Fibroblast of lung (primary cell): Measurements from ENCODE around the gene DPEP3. TPM values are rescaled to one million over a fixed set of nuclear protein-coding genes. Genes with fewer than 3 reads are reported as not detected.

Source experiments
- DNase-seq, 2 donors: peaks; one replicate each; pipeline versions ENCODE4 v3.0.0 to v3.0.0-alpha.2; 2010; ENCODE audit warnings: low read depth in 2 of 2
- H2AFZ ChIP-seq: 2 replicates; pipeline ENCODE4 v1.5.1; 2012; ENCODE audit warnings: low read length, control low read depth, inconsistent platforms
- H3K27ac ChIP-seq: 2 replicates; pipeline ENCODE4 v1.5.1; 2011; ENCODE audit warnings: low read length, control low read depth; ENCODE audit not compliant: insufficient read depth
- H3K27me3 ChIP-seq: 2 replicates; pipeline ENCODE4 v1.5.1; 2011; ENCODE audit warnings: mild to moderate bottlenecking, low read length; ENCODE audit not compliant: control insufficient read depth, insufficient read depth
- H3K36me3 ChIP-seq: 2 replicates; pipeline ENCODE4 v1.5.1; 2011; ENCODE audit warnings: low read length; ENCODE audit not compliant: control insufficient read depth, insufficient read depth
- H3K4me1 ChIP-seq: 2 replicates; pipeline ENCODE4 v1.5.1; 2011; ENCODE audit warnings: low read length; ENCODE audit not compliant: control insufficient read depth, insufficient read depth; ENCODE audit errors: extremely low read depth
- H3K4me2 ChIP-seq: 2 replicates; pipeline ENCODE4 v1.5.1; 2011; ENCODE audit warnings: low read length, control low read depth; ENCODE audit not compliant: insufficient read depth; ENCODE audit errors: extremely low read depth
- H3K4me3 ChIP-seq, 4 experiments: fragments of 200-600 bp in 1 of 4; sonication (generic) in 1 of 4; replicated peaks in 1 of 4; 2 replicates each; pipeline ENCODE4 v1.5.1; 2011 to 2016; ENCODE audit warnings: low read length in 4 of 4, low read depth in 3 of 4, mild to moderate bottlenecking in 3 of 4, control low read depth in 2 of 4, inconsistent platforms in 1 of 4, mixed read lengths in 1 of 4; ENCODE audit not compliant: insufficient read depth in 1 of 4; ENCODE audit errors: control extremely low read depth in 1 of 4
- H3K79me2 ChIP-seq: 2 replicates; pipeline ENCODE4 v1.5.1; 2012; ENCODE audit warnings: mild to moderate bottlenecking, low read length, inconsistent platforms; ENCODE audit not compliant: control insufficient read depth, insufficient read depth
- H3K9ac ChIP-seq: 2 replicates; pipeline ENCODE4 v1.5.1; 2011; ENCODE audit warnings: mild to moderate bottlenecking, low read length, control low read depth; ENCODE audit not compliant: insufficient read depth
- H3K9me3 ChIP-seq: 2 replicates; pipeline ENCODE4 v1.5.1; 2012; ENCODE audit warnings: low read depth, low read length; ENCODE audit not compliant: control insufficient read depth, insufficient read depth
- H4K20me1 ChIP-seq: 2 replicates; pipeline ENCODE4 v1.5.1; 2011; ENCODE audit warnings: low read length; ENCODE audit not compliant: control insufficient read depth, insufficient read depth; ENCODE audit errors: extremely low read depth
- CTCF ChIP-seq, 2 donors: IDR thresholded peaks in 1 of 2; conservative IDR thresholded peaks in 1 of 2; 1 replicate in 1 of 2; 2 replicates in 1 of 2; pipeline ENCODE4 v1.5.1; 2011 to 2012; ENCODE audit warnings: low read length in 2 of 2, control low read depth in 1 of 2, inconsistent platforms in 1 of 2, low read depth in 1 of 2, mild to moderate bottlenecking in 1 of 2
- EZH2 ChIP-seq: IDR thresholded peaks from 2 replicates; pipeline ENCODE4 v1.5.1; 2012; ENCODE audit warnings: low read length, control low read depth, mild to moderate bottlenecking; ENCODE audit errors: missing control alignments
- polyA plus RNA-seq, 2 donors: library from polyadenylated mRNA; depleted of rRNA in 1 of 2; stranded (reverse) in 1 of 2; unstranded in 1 of 2; fragments of >200 nt; gene quantifications; 2 replicates each; pipeline ENCODE4 v1.2.1, GENCODE V29; 2011 to 2012; ENCODE audit warnings: missing spikeins in 1 of 2
- total RNA-seq: library from RNA; depleted of rRNA; stranded (reverse); fragments of >200 nt; gene quantifications from 2 replicates; pipeline ENCODE4 v1.2.1, GENCODE V29; 2014

The DPEP3 gene
- total and polyA plus RNA-seq, 2 donors (not counting 1 experiment from before 2014, with no cell fraction given): not detected

DNA sequence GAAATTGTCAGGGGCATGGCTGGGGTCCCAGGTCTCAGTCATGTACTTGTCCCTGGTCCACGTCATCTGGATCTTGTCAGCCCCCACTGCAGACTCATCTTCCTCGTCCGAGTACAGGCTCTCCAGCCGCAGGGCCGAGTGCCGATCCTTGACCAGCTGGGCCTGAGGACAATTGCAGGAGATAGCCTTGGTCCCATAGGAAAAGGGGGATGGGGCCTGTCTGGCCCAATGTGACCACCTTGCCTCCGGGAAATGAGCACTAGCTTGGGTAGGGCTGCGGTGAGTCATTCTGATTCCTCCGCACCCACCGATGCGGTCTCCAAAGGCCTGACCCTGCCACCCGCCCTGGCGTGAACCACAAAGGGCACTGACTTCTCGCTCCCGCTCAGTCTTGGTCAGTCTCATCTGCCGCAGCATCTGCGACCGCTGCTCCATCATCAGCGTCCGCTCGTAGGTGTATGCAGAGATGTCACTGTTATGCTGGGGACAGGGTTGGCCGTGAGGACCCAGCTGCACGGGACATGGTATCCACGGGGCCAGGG, 34.8 kb downstream of the DPEP3 start:
- Histone ChIP-seq H3K36me3 (peaks cover 74% of the 10 kb centered on the region), H3K9ac (no peak overlapping the region), H2AFZ (no peak overlapping the region), H3K4me3 (no peak overlapping the region), H3K9me3 (no peaks in the 10 kb centered on the region), H3K27me3 (no peaks in the 10 kb centered on the region), H3K4me1 (peaks cover 9% of the 10 kb centered on the region), H4K20me1 (no peaks in the 10 kb centered on the region), H3K4me2 (no peak overlapping the region), H3K79me2 (no peaks in the 10 kb centered on the region), H3K27ac (no peak overlapping the region)
- TF ChIP-seq EZH2: no peak
- no peak for TF ChIP-seq CTCF (conservative IDR thresholded peaks at IDR 0.05 in 1 of 2, IDR thresholded peaks at IDR 0.05 in 1 of 2; ENCODE audit: low read depth in 1 of 2, low read length in 2 of 2)
- DNase-seq: peak in 1 of 2 donors; percentile 62

DNA sequence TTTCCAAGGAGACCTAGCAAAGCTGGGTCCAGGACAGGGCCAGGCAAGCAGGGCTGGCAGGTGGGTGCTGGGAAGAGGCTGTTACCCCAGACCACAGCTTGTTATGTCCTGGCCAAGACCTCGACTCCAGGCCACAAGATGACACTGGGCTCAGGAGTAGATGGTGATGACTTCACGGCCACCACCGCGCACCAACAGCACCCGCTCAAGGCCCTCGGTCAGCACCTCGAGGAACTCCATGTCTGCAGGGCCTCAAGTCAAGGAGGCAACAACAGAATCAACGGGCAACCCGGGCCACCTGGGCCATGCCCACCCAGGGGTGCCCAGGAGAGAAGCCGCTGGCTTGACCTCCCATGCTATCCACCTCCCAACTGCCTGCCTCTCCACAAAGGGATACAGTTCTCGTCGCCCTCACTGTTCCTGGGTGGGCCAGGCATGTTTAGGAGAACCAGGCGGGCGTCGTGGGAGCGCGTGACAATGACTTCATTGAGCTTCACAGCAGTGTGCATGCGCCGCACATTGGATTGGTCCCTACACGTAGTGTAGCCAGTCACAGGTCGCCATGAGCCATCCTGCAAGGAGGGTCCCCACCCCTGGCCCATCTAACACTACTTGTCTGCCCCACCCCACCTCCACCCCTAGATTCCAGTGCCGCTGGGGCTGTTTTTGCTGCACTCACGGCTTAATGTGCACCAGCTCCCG, 35.5 kb downstream of the DPEP3 start:
- Histone ChIP-seq H3K9ac (no peak overlapping the region), H3K4me2 (no peak overlapping the region), H3K9me3 (no peaks in the 10 kb centered on the region), H4K20me1 (no peaks in the 10 kb centered on the region), H3K4me1 (peaks cover 9% of the 10 kb centered on the region), H3K79me2 (peaks cover 2% of the 10 kb centered on the region), H2AFZ (no peak overlapping the region), H3K4me3 (no peak overlapping the region), H3K36me3 (peaks cover 74% of the 10 kb centered on the region), H3K27ac (peak overlapping the region; percentile 63), H3K27me3 (no peaks in the 10 kb centered on the region)
- no peak for DNase-seq
- TF ChIP-seq EZH2 (no peak), CTCF (conservative IDR thresholded peaks at IDR 0.05 in 1 of 2, IDR thresholded peaks at IDR 0.05 in 1 of 2; ENCODE audit: low read depth in 1 of 2, low read length in 2 of 2) (no peak)

GRCh38 chr16:67943619-67944504, 36.4 kb downstream of the DPEP3 start, which contains the start of gene LCAT:
Gene LCAT (minus strand): TSS chr16:67944120. CDS start chr16:67944101, 19 bp downstream.
- Histone ChIP-seq H4K20me1 (no peaks in the 10 kb centered on the region), H3K4me1 (peaks cover 9% of the 10 kb centered on the region), H3K79me2 (peaks cover 2% of the 10 kb centered on the region), H3K9ac (no peak within 1 kb of the TSS), H3K36me3 (peaks cover 75% of the 10 kb centered on the region), H3K9me3 (no peaks in the 10 kb centered on the region), H3K27me3 (no peaks in the 10 kb centered on the region), H3K4me3 (no peak within 1 kb of the TSS), H2AFZ (no peak within 1 kb of the TSS), H3K4me2 (peak within 1 kb of the TSS; percentile 13), H3K27ac (peak within 1 kb of the TSS; percentile 63)
- DNase-seq: peak; percentile 36 to 56
- TF ChIP-seq CTCF (conservative IDR thresholded peaks at IDR 0.05 in 1 of 2, IDR thresholded peaks at IDR 0.05 in 1 of 2; ENCODE audit: low read depth in 1 of 2, low read length in 2 of 2): no peak
- no peak for TF ChIP-seq EZH2
